OCI-LY3 (cell line): ENCODE measurements around the gene TAC3.

ENCODE experiments used
- CTCF ChIP-seq: fragments of 200-600, 300-600 bp; sonication (generic); IDR thresholded peaks from 2 replicates; pipeline ENCODE4 v1.5.1; 2014; ENCODE audit warnings: antibody characterized with exemption, low read length, low read depth
- EZH2phosphoT487 ChIP-seq: fragments of 200-600 bp; shearing (Covaris generic); IDR thresholded peaks from 2 replicates; pipeline ENCODE4 v1.6.1; 2018; ENCODE audit warnings: antibody characterized with exemption, mixed run types, low read depth

DNA sequence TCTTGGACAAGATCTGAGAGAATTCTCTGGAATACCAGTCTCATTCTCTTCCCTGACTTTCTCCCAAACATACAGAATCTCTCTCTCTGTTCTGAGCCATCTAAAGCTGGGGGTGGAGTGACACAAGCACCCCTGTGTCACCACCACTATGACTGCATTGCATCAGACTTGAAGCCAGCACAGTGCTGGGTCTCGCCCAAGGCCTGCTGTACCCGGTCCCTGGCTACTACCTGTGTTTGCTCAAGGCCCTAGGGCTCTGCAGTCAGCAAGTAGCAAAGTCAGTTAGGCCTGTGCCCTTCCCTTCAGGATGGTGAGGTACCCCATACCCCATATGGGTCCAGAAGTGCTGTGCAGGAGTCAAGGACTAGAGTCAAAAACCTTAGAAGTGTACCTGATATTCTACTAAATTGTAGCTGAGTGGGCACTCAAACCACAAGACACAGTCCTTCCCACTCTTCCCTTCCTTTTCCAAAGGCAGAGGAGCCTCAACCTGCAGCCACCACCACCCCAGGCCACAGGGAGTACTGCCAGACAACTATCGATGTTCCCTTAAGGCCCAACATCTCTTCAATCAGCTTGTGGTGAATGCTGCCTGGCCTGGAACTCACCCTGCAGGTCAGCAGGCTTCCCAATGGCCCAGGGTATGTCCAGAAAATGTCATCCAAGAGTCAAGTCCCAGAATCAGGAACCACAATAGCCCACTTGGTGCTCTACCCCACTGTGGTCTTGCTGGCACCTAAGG is 37.8 kb downstream of the TAC3 start:
- no peak for TF ChIP-seq CTCF
- no peak for TF ChIP-seq EZH2phosphoT487
